Progenitor cell of endocrine pancreas (in vitro differentiated cells): Measurements from ENCODE around the gene WFDC2. TPM values are rescaled to one million over a fixed set of nuclear protein-coding genes. Genes with fewer than 3 reads are reported as not detected.

Source experiments
- DNase-seq: peaks from one replicate; pipeline ENCODE4 v3.0.0; 2021; ENCODE audit warnings: low spot score; ENCODE audit not compliant: unreplicated experiment
- H3K27ac Mint-ChIP-seq: 2 replicates; pipeline ENCODE4 v1.8.0; 2021; ENCODE audit warnings: mild to moderate bottlenecking, moderate library complexity, mixed read lengths
- H3K27me3 Mint-ChIP-seq: 2 replicates; pipeline ENCODE4 v1.8.0; 2021; ENCODE audit warnings: mixed read lengths
- H3K36me3 Mint-ChIP-seq: 2 replicates; pipeline ENCODE4 v1.8.0; 2022; ENCODE audit warnings: mixed read lengths; ENCODE audit not compliant: insufficient read depth
- H3K4me1 Mint-ChIP-seq: 2 replicates; pipeline ENCODE4 v1.8.0; 2021; ENCODE audit warnings: low read depth, mixed read lengths
- H3K4me3 Mint-ChIP-seq: 2 replicates; pipeline ENCODE4 v1.8.0; 2021; ENCODE audit warnings: low read depth, mild to moderate bottlenecking, moderate library complexity, mixed read lengths
- H3K9me3 Mint-ChIP-seq: 2 replicates; pipeline ENCODE4 v1.8.0; 2021; ENCODE audit warnings: low read depth, mixed read lengths
- total RNA-seq: library from RNA; stranded (reverse); gene quantifications from 2 replicates; pipeline ENCODE4 v1.2.1, GENCODE V29; 2021
- TF ChIP-seq, protein P1 (sequence below): fragments of 200-600 bp; sonication (generic); IDR thresholded peaks from one replicate; pipeline ENCODE4 v1.5.0; 2021; ENCODE audit warnings: antibody characterized with exemption, mild to moderate bottlenecking; ENCODE audit not compliant: unreplicated experiment

Gene WFDC2
- total RNA-seq, 1 donor from 2014 or later, result 161 TPM

- H3K36me3 Mint-ChIP-seq, result no peaks in the 10 kb centered on the region
- H3K27ac Mint-ChIP-seq, result no peak overlapping the region
- H3K9me3 Mint-ChIP-seq, result no peaks in the 10 kb centered on the region
- DNase-seq, result no peak
- peaks cover 48% of the 10 kb centered on the region for H3K27me3 Mint-ChIP-seq
- no peak overlapping the region for H3K4me3 Mint-ChIP-seq
- H3K4me1 Mint-ChIP-seq, result no peaks in the 10 kb centered on the region
- TF ChIP-seq, protein P1, sequence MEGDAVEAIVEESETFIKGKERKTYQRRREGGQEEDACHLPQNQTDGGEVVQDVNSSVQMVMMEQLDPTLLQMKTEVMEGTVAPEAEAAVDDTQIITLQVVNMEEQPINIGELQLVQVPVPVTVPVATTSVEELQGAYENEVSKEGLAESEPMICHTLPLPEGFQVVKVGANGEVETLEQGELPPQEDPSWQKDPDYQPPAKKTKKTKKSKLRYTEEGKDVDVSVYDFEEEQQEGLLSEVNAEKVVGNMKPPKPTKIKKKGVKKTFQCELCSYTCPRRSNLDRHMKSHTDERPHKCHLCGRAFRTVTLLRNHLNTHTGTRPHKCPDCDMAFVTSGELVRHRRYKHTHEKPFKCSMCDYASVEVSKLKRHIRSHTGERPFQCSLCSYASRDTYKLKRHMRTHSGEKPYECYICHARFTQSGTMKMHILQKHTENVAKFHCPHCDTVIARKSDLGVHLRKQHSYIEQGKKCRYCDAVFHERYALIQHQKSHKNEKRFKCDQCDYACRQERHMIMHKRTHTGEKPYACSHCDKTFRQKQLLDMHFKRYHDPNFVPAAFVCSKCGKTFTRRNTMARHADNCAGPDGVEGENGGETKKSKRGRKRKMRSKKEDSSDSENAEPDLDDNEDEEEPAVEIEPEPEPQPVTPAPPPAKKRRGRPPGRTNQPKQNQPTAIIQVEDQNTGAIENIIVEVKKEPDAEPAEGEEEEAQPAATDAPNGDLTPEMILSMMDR, result no peak
Observed at GRCh38 chr20:45507011-45507820, 37.7 kb downstream of the WFDC2 start.

GRCh38 chr20:45508068-45508886, 38.7 kb downstream of the WFDC2 start:
- H3K4me3 Mint-ChIP-seq, result no peak overlapping the region
- no peak for DNase-seq
- TF ChIP-seq, protein P1, result no peak
- peaks cover 56% of the 10 kb centered on the region for H3K27me3 Mint-ChIP-seq
- H3K4me1 Mint-ChIP-seq, result no peaks in the 10 kb centered on the region
- no peaks in the 10 kb centered on the region for H3K36me3 Mint-ChIP-seq
- H3K9me3 Mint-ChIP-seq, result no peaks in the 10 kb centered on the region
- no peak overlapping the region for H3K27ac Mint-ChIP-seq

DNA sequence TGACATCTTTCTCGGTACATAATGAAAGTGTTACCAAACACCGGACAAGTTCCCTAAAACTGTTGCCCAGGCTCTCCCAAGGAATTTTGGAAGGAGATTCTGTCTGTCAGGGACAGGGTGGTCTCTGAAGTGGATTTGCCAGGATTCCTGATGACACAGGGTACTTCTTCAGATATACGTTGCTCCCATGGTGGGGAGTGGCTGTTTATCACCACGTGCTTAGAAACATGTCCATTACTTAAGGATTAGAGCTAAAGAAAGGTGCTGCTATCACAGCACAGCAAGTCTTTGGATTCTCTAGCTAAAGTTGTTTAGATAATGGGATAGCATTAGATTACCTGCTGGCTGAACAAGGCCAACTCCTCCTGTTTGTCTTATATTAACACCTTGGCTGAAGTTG, 39.5 kb downstream of the WFDC2 start:
- Mint-ChIP-seq H3K27ac (no peak overlapping the region), H3K36me3 (no peaks in the 10 kb centered on the region), H3K9me3 (no peaks in the 10 kb centered on the region), H3K4me1 (no peaks in the 10 kb centered on the region), H3K27me3 (peaks cover 60% of the 10 kb centered on the region), H3K4me3 (no peak overlapping the region)
- no peak for DNase-seq
- TF ChIP-seq, protein P1, result no peak

- no peak overlapping the region for H3K27ac Mint-ChIP-seq
- DNase-seq, result no peak
- TF ChIP-seq, protein P1, result no peak
- no peaks in the 10 kb centered on the region for H3K9me3 Mint-ChIP-seq
- H3K27me3 Mint-ChIP-seq, result peaks cover 66% of the 10 kb centered on the region
- H3K4me1 Mint-ChIP-seq, result no peaks in the 10 kb centered on the region
- H3K36me3 Mint-ChIP-seq, result no peaks in the 10 kb centered on the region
- no peak overlapping the region for H3K4me3 Mint-ChIP-seq
Observed at GRCh38 chr20:45510242-45510862, 40.8 kb downstream of the WFDC2 start.
